Stimulated activated memory B cell treated with anti-CD40 and anti-IgM and Interleukin-4, amounts not matched to agents 10 μg/mL and 1 μg/mL and 100 μg/mL, for 72 hours (primary cell): ENCODE data around the gene TRAPPC6A.

Source experiments
- ATAC-seq: fragments of 150-1000 bp; cut with Tn5 transposase; 2 replicates; pipeline ENCODE4 v1.10.0; 2021
- H3K27ac Mint-ChIP-seq: one replicate; pipeline ENCODE4 v1.8.0; 2022; ENCODE audit warnings: mild to moderate bottlenecking, mixed read lengths
- H3K27me3 Mint-ChIP-seq: one replicate; pipeline ENCODE4 v1.8.0; 2022; ENCODE audit warnings: mixed read lengths
- H3K36me3 Mint-ChIP-seq: one replicate; pipeline ENCODE4 v1.8.0; 2022; ENCODE audit warnings: mixed read lengths
- H3K4me1 Mint-ChIP-seq: one replicate; pipeline ENCODE4 v1.8.0; 2022; ENCODE audit warnings: mixed read lengths
- H3K4me3 Mint-ChIP-seq: one replicate; pipeline ENCODE4 v1.8.0; 2022; ENCODE audit warnings: mild to moderate bottlenecking, moderate library complexity, mixed read lengths
- H3K9me3 Mint-ChIP-seq: one replicate; pipeline ENCODE4 v1.8.0; 2022; ENCODE audit warnings: mixed read lengths

TRAPPC6A gene

DNA sequence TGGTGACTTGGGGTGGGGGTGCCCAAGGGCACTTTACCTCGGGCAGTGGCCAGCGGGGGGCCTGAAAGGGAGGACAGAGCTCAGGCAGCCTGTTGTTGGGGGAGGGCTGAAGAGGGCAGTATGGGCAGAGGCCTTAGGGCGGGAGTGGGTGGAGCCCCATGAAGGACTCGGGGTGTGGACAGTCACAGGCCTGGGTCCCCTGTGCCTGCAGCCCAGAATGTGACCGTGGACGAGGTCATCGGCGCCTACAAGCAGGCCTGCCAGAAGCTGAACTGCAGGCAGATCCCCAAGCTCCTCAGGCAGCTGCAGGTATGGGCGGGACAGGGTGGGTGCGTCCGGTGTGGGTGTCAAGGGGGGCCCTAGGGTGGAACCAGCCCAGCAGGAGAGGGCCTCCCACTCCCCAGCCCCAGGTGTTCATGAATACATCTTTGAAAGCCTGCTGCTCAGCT, 39.7 kb downstream of the TRAPPC6A start:
- ATAC-seq: no peak
- Mint-ChIP-seq H3K27me3 (no peaks in the 10 kb centered on the region), H3K27ac (no peak overlapping the region), H3K36me3 (peaks cover 38% of the 10 kb centered on the region), H3K4me1 (peaks cover 54% of the 10 kb centered on the region), H3K9me3 (no peaks in the 10 kb centered on the region), H3K4me3 (no peak overlapping the region)

- H3K9me3 Mint-ChIP-seq: no peaks in the 10 kb centered on the region
- peaks cover 27% of the 10 kb centered on the region for H3K36me3 Mint-ChIP-seq
- H3K4me3 Mint-ChIP-seq: peak overlapping the region; percentile 73
- peak overlapping the region; percentile 84 for H3K27ac Mint-ChIP-seq
- H3K4me1 Mint-ChIP-seq: peaks cover 46% of the 10 kb centered on the region
- ATAC-seq: peak; percentile 94
- H3K27me3 Mint-ChIP-seq: no peaks in the 10 kb centered on the region
Measured at GRCh38 chr19:45137179-45137761, 40.8 kb downstream of the TRAPPC6A start.

DNA sequence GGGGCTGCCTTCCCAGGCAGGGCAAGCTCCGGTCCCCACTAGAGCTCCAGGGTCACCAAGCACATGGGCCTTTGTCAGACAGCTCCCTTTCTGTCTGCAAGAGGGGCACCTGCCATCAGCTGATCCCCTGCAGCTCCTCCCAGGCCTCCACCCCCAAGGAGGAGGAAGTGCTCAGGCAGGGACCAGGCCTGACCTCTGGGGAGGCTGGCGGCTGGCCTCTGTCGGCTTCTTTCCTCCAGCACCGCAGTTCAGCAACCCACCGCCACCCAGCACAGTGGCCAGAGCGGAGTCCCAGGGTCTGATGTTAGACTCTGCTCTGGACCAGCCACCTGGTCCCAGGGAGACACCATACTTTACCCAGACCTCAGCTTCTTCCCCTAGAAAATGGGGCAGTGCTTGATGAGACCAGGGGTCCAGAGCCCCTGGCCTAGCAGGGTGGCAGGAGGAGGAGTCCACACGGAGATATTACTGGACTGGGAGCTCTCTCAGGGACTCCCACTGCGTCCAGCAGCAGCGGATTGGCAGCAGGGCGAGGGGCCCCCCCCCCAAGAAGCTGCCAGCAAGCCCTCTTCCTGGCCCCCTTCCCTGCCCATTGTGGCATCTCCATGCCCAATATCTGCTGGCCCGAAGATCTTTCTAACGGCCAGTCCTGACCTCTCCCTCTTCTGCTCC, 41.4 kb downstream of the TRAPPC6A start:
- Mint-ChIP-seq H3K27ac (peak overlapping the region; percentile 84), H3K4me3 (peak overlapping the region; percentile 73), H3K9me3 (no peaks in the 10 kb centered on the region), H3K36me3 (peaks cover 25% of the 10 kb centered on the region), H3K27me3 (no peaks in the 10 kb centered on the region), H3K4me1 (peaks cover 46% of the 10 kb centered on the region)
- ATAC-seq: no peak

DNA sequence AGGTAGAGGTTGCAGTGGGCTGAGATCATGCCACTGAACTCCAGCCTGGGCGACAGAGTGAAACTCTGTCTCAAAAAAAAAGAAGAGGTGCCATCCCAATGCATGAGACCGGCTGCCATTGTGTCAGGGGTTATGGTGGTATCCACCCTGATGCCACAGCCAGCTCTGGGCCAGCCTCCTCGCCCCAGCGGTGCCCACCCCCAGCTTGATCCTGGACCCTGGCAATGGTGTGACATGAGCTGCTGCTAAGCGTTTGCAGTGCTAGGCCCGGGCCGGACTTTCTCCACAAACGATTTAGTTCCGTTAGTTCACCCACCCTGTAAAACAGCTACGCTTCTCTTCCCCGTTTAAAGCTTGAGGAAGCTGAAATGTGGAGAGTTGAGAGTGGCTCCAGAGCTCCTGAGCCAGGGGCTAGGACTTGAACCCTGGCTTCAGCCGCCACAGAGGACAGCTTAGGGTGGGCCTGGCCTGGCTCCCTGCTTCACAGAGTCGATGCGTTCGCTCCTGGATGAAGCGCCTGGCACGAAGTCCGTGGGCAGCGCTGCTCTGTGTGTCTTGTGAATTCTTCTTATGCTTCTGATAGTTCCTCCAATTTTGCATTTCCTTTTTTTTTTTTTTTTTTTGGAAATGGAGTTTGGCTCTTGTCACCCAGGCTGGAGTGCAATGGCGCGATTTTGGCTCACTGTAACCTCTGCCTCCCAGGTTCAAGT, 42.7 kb downstream of the TRAPPC6A start:
- peaks cover 55% of the 10 kb centered on the region for H3K4me1 Mint-ChIP-seq
- peak overlapping the region; percentile 84 for H3K27ac Mint-ChIP-seq
- H3K36me3 Mint-ChIP-seq: peaks cover 12% of the 10 kb centered on the region

DNA sequence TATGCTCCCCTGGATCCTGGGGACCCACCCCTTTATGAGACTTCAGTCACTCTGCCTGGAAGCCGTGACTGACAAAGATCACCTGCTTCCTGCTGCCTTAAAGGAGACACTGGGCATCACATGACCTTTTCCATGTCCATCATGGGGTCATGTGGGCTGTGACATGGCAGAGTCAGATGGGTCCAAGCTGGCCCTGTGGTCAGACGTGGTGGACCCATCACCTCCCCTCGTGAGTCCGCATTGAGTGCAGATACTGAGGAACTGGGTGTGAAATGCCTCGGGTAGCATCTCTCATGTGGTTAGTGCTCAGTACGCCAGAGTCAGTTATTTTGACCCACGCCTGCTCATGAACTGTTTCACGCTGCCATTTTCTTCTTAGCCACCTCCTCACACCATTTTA, 44.4 kb downstream of the TRAPPC6A start:
- H3K27me3 Mint-ChIP-seq: no peaks in the 10 kb centered on the region
- no peak overlapping the region for H3K4me3 Mint-ChIP-seq
- ATAC-seq: no peak

More for the DNA sequence above, 42.7 kb downstream of the TRAPPC6A start:
- no peak for ATAC-seq
- H3K27me3 Mint-ChIP-seq: no peaks in the 10 kb centered on the region
- no peaks in the 10 kb centered on the region for H3K9me3 Mint-ChIP-seq
- H3K4me3 Mint-ChIP-seq: no peak overlapping the region

GRCh38 chr19:45130888-45131615, 47.0 kb downstream of the TRAPPC6A start:
- ATAC-seq: peak; percentile 51
- Mint-ChIP-seq H3K9me3 (no peaks in the 10 kb centered on the region), H3K27ac (peak overlapping the region; percentile 44), H3K36me3 (peaks cover 6% of the 10 kb centered on the region), H3K4me1 (peaks cover 39% of the 10 kb centered on the region), H3K27me3 (no peaks in the 10 kb centered on the region), H3K4me3 (no peak overlapping the region)

More for the DNA sequence above, 44.4 kb downstream of the TRAPPC6A start:
- peaks cover 55% of the 10 kb centered on the region for H3K4me1 Mint-ChIP-seq
- peaks cover 11% of the 10 kb centered on the region for H3K36me3 Mint-ChIP-seq
- H3K27ac Mint-ChIP-seq: peak overlapping the region; percentile 66
- H3K9me3 Mint-ChIP-seq: no peaks in the 10 kb centered on the region

DNA sequence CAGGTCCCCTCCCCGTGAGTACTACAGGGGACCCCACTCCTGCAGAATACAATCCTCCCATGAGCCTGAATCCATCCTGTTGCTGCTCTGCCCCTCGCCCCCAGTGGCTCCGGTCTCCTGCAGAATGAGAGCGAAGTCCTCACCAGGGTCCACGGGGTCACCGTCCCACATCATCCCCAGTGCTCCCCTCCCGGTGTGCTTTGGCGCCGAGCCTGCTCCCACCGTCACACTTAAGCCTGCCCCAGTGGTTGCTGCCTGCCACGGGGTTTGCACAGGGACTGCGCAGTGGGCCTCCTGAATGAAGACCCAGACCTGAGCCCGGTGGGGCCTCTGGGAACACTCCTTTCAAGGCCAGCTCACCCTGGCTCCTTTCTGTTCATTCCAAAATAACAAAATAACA, 47.8 kb downstream of the TRAPPC6A start:
- Mint-ChIP-seq H3K9me3 (no peaks in the 10 kb centered on the region), H3K27ac (no peak overlapping the region), H3K36me3 (peaks cover 6% of the 10 kb centered on the region), H3K4me3 (no peak overlapping the region), H3K4me1 (peaks cover 42% of the 10 kb centered on the region), H3K27me3 (no peaks in the 10 kb centered on the region)
- ATAC-seq: no peak

- no peak for ATAC-seq
- Mint-ChIP-seq H3K4me3 (no peak overlapping the region), H3K9me3 (no peaks in the 10 kb centered on the region), H3K4me1 (peaks cover 40% of the 10 kb centered on the region), H3K27me3 (no peaks in the 10 kb centered on the region), H3K36me3 (no peaks in the 10 kb centered on the region), H3K27ac (no peak overlapping the region)
Measured at GRCh38 chr19:45128806-45129205, 49.2 kb downstream of the TRAPPC6A start.

GRCh38 chr19:45128146-45128545, 49.9 kb downstream of the TRAPPC6A start:
- Mint-ChIP-seq H3K36me3 (no peaks in the 10 kb centered on the region), H3K4me3 (no peak overlapping the region), H3K27ac (no peak overlapping the region), H3K27me3 (no peaks in the 10 kb centered on the region), H3K4me1 (peaks cover 38% of the 10 kb centered on the region), H3K9me3 (no peaks in the 10 kb centered on the region)
- no peak for ATAC-seq

DNA sequence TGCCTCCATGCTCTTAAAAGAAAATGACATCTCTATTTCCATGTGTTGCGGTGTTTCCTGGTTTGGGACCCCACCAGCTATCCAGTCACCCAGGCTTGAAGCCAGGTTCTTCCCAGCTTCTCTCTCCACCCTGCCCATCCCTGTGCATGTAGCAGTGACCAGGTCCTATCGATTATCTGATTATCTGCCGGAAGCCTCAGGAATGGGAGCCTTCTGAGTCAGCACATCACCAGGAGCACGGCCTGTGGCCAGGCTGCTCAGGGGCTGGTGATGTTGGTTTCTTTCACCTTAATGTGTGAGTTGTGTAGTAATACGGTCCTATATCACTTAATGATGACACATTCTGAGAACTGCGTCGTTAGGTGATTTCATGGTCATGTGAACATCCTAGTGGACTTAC, 51.4 kb downstream of the TRAPPC6A start:
- Mint-ChIP-seq H3K27me3 (no peaks in the 10 kb centered on the region), H3K36me3 (no peaks in the 10 kb centered on the region), H3K4me1 (peaks cover 49% of the 10 kb centered on the region), H3K27ac (no peak overlapping the region), H3K9me3 (no peaks in the 10 kb centered on the region), H3K4me3 (no peak overlapping the region)
- no peak for ATAC-seq

- no peaks in the 10 kb centered on the region for H3K9me3 Mint-ChIP-seq
- H3K36me3 Mint-ChIP-seq: no peaks in the 10 kb centered on the region
- no peak overlapping the region for H3K4me3 Mint-ChIP-seq
- peaks cover 51% of the 10 kb centered on the region for H3K4me1 Mint-ChIP-seq
- peak; percentile 84 for ATAC-seq
- H3K27me3 Mint-ChIP-seq: no peaks in the 10 kb centered on the region
- H3K27ac Mint-ChIP-seq: no peak overlapping the region
Measured at GRCh38 chr19:45125975-45126493, 52.0 kb downstream of the TRAPPC6A start.

- Mint-ChIP-seq H3K27me3 (no peaks in the 10 kb centered on the region), H3K4me3 (no peak overlapping the region), H3K27ac (no peak overlapping the region), H3K36me3 (no peaks in the 10 kb centered on the region), H3K9me3 (no peaks in the 10 kb centered on the region), H3K4me1 (peaks cover 51% of the 10 kb centered on the region)
- no peak for ATAC-seq
Measured at GRCh38 chr19:45125360-45125759, 52.7 kb downstream of the TRAPPC6A start.

DNA sequence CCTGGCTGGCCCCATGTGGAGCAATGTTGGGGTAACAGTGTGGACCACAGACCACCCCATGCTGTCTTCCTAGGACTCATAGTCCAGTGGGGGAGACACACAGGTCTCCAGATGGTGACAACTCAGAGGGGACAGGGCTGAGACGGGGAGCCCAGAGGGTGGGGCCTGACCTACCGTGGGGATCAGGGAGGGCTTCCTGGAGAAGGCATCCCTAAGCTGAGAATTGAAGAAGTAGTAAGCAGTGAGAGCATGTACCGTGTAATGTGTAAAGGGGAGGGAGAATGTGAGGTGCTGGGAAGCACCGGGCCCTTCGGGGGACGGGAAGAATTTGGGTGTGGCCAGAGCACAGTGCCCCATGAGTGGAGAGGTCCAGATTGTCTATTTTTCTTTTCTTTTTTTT, 54.0 kb downstream of the TRAPPC6A start:
- no peak for ATAC-seq
- peaks cover 61% of the 10 kb centered on the region for H3K4me1 Mint-ChIP-seq
- H3K4me3 Mint-ChIP-seq: no peak overlapping the region
- no peaks in the 10 kb centered on the region for H3K27me3 Mint-ChIP-seq
- no peaks in the 10 kb centered on the region for H3K9me3 Mint-ChIP-seq
- no peaks in the 10 kb centered on the region for H3K36me3 Mint-ChIP-seq
- no peak overlapping the region for H3K27ac Mint-ChIP-seq

- Mint-ChIP-seq H3K9me3 (no peaks in the 10 kb centered on the region), H3K4me3 (no peak overlapping the region), H3K27me3 (no peaks in the 10 kb centered on the region), H3K4me1 (peaks cover 67% of the 10 kb centered on the region), H3K27ac (no peak overlapping the region), H3K36me3 (no peaks in the 10 kb centered on the region)
- no peak for ATAC-seq
Measured at GRCh38 chr19:45123440-45123850, 54.6 kb downstream of the TRAPPC6A start.

DNA sequence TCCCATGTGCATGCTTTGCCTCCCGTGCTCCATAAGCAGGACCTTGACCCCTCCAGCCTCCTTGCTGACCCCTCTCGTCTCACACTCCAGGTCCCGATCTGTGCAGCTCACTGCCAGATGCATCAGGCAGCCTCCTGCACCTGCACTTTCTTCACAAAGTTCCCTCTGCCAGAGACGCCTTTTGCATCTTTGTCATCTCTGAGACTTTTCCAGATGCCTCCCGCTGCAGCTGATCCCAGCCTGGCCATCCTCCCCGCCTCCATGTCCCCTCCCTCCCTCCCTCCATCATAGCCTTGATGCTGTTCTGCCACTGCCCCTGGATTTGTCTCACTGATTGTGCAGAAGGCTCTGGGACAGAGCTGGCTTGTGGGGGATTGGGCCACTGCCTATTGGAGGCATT, 55.2 kb downstream of the TRAPPC6A start:
- ATAC-seq: no peak
- Mint-ChIP-seq H3K27ac (no peak overlapping the region), H3K4me1 (peaks cover 73% of the 10 kb centered on the region)

More for the DNA sequence above, 55.2 kb downstream of the TRAPPC6A start:
- no peaks in the 10 kb centered on the region for H3K27me3 Mint-ChIP-seq
- H3K4me3 Mint-ChIP-seq: no peak overlapping the region
- no peaks in the 10 kb centered on the region for H3K9me3 Mint-ChIP-seq
- no peaks in the 10 kb centered on the region for H3K36me3 Mint-ChIP-seq
